NCI-H526 treated with DMSO at 0.1 percent for 48 hours (cell line): ENCODE results near the gene TIMM13.

Experiments
- DNase-seq: peaks from one replicate; lab custom pipeline; 2025; lab: John Stamatoyannopoulos, UW

TIMM13 gene

GRCh38 chr19:2382530-2383222 lies 44.7 kb downstream of the TIMM13 start:
- DNase-seq, result no peak

DNA sequence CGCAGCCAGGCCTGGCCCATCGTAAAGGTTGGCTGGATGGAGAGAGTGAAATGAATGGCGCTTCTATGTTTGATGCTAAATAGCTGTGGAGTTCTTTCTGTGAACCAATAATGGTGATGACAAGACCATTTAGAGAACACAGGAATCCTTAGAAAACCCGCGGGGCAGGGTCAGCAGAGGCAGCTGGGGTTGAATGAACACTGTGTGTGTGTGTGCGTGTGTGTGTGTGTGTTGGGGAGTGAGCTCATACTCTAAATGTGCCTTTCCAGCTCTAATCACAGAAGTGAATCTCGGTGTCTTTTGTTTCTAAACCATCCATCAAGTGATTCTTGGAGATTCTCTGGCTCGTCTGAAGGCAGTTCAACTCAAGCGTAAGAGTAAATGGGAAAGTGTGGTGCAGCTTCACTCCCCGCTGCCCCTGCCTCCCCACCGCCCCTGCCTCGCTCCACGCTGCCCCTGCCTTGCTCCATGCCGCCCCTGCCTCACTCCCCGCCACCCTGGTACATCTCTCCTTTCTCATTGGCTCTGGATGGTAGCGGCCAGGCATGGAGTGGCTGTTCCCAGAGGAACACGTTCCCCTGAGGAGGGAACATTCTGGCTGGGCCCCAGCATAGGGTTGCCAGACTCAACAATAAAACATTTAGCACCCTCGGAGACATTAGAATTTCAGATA lies 46.1 kb downstream of the TIMM13 start:
- no peak for DNase-seq

- DNase-seq, result no peak
Observed at GRCh38 chr19:2380567-2380966, 46.8 kb downstream of the TIMM13 start.

DNA sequence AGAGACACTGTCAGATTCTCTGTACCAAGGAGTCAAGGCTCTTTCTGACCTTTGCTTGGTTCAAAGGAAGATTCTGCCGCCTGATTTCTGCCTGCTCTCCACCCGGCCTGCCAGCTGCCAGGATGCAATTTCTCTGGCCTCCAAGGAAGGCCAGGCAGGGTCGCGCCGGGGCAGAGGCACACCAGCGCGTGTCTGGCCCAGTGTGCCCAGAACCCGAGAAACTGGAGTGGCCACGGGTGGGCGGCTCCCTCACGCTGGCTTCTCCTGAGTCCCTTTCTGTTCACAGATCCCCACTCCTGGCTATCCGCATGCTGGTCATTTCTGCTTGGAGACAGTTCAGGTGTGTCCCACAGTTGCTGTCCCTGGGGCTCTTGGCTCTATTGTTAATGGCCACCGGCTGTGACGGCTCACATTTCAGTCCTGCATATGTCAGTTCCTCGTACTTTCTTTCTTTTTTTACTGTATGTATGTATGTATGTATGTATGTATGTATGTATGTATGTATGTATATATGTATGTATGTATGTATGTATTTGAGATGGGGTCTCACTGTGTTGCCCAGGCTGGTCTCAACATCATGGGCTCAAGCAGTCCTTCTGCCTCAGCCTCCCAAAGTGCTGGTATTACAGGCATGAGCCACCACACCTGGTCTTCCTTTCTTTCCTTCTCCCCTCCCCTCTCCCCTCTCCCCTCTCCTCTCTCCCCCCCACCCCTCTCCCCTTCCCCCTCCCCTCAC lies 50.4 kb downstream of the TIMM13 start:
- DNase-seq, result no peak
